Kidney glomerular epithelial cell (primary cell): ENCODE measurements around the gene CEP350.

Experiments
- DNase-seq: peaks from one replicate; lab custom pipeline; 2025; lab: John Stamatoyannopoulos, UW

Gene CEP350

GRCh38 chr1:180156631-180157091, 202.1 kb downstream of the CEP350 start:
- peak; percentile 49 for DNase-seq

- DNase-seq = no peak
Measured at GRCh38 chr1:180157108-180157507, 202.5 kb downstream of the CEP350 start.

GRCh38 chr1:180157576-180158057, 203.0 kb downstream of the CEP350 start:
- no peak for DNase-seq

- DNase-seq = no peak
Measured at GRCh38 chr1:180158149-180159147, 203.8 kb downstream of the CEP350 start.

- DNase-seq = no peak
Measured at GRCh38 chr1:180160357-180160756, 205.7 kb downstream of the CEP350 start.

- DNase-seq = no peak
Measured at GRCh38 chr1:180163041-180163440, 208.4 kb downstream of the CEP350 start.
